ENCODE measurements around the gene PRKG1. TPM values are rescaled to one million over a fixed set of nuclear protein-coding genes. Genes with fewer than 3 reads are reported as not detected.

The PRKG1 gene
- total and polyA plus RNA-seq, 2 experiments from 2014 or later: 18.2 to 21.1 TPM

DNA sequence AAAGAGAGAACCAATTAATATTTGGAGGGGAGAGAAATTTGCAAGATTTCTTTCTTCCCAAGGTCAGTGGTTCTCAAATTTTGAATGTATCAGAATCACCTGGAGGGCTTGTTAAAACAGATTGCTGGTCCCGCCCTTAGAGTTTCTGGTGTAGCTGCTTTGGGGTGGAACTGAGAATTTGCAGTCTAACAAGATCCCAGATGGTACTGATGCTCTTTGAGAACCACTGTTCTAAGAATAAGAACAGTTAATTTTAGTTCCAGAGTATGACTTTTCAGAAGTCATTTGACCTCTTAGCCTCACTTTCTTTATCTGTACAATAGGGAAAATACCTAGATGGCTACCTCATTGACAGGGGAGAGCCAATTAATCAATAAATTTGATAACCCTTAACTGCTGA is 161.6 kb downstream of the PRKG1 start:
- DNase-seq (ENCODE audit: low spot score): no peak
- no peaks in the 10 kb centered on the region for H3F3A ChIP-seq (replicated peaks; ENCODE audit: low read depth)
- no peak overlapping the region for H3K4me3 Mint-ChIP-seq
- no peaks in the 10 kb centered on the region for H4K20me1 ChIP-seq (replicated peaks; ENCODE audit: insufficient read depth)
- H3K27ac Mint-ChIP-seq: no peak overlapping the region
- TF ChIP-seq ZNF114 (CRISPR knock-in tag; IDR thresholded peaks at IDR 0.05) (no peak), POLR2AphosphoS5 (IDR thresholded peaks at IDR 0.05; ENCODE audit: low read depth) (no peak), ZNF331 (CRISPR knock-in tag; IDR thresholded peaks at IDR 0.05; ENCODE audit: low read depth) (no peak), CTCF (conservative IDR thresholded peaks at IDR 0.05; ENCODE audit: low read depth in 2 of 2) (no peak), CREB1 (CRISPR knock-in tag; IDR thresholded peaks at IDR 0.05; ENCODE audit: low read depth) (no peak), JUNB (IDR thresholded peaks at IDR 0.05; ENCODE audit: unreplicated experiment) (no peak), ETS1 (IDR thresholded peaks at IDR 0.05) (no peak), EZH2phosphoT487 (IDR thresholded peaks at IDR 0.05; ENCODE audit: unreplicated experiment) (no peak), NANOG (IDR thresholded peaks at IDR 0.05; ENCODE audit: borderline replicate concordance) (no peak), STAT1 (IDR thresholded peaks at IDR 0.05; ENCODE audit: unreplicated experiment) (no peak)
- TF ChIP-seq, protein P1, sequence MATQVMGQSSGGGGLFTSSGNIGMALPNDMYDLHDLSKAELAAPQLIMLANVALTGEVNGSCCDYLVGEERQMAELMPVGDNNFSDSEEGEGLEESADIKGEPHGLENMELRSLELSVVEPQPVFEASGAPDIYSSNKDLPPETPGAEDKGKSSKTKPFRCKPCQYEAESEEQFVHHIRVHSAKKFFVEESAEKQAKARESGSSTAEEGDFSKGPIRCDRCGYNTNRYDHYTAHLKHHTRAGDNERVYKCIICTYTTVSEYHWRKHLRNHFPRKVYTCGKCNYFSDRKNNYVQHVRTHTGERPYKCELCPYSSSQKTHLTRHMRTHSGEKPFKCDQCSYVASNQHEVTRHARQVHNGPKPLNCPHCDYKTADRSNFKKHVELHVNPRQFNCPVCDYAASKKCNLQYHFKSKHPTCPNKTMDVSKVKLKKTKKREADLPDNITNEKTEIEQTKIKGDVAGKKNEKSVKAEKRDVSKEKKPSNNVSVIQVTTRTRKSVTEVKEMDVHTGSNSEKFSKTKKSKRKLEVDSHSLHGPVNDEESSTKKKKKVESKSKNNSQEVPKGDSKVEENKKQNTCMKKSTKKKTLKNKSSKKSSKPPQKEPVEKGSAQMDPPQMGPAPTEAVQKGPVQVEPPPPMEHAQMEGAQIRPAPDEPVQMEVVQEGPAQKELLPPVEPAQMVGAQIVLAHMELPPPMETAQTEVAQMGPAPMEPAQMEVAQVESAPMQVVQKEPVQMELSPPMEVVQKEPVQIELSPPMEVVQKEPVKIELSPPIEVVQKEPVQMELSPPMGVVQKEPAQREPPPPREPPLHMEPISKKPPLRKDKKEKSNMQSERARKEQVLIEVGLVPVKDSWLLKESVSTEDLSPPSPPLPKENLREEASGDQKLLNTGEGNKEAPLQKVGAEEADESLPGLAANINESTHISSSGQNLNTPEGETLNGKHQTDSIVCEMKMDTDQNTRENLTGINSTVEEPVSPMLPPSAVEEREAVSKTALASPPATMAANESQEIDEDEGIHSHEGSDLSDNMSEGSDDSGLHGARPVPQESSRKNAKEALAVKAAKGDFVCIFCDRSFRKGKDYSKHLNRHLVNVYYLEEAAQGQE (IDR thresholded peaks at IDR 0.05; ENCODE audit: unreplicated experiment): no peak
- no peak overlapping the region for H3K4me3 ChIP-seq
- H3K36me3 ChIP-seq (ENCODE audit: insufficient read depth): no peaks in the 10 kb centered on the region
- no peak overlapping the region for H3K4me2 ChIP-seq
- H3K9me2 ChIP-seq (ENCODE audit: insufficient read depth): no peaks in the 10 kb centered on the region
- no peaks in the 10 kb centered on the region for H3K27me3 ChIP-seq (ENCODE audit: insufficient read depth)
- H3K4me1 Mint-ChIP-seq: peaks cover 29% of the 10 kb centered on the region
- H3K27me3 Mint-ChIP-seq (ENCODE audit: insufficient read depth, low read depth, poor library complexity): peaks cover 3% of the 10 kb centered on the region
- no peak for ATAC-seq
- H3K9me3 Mint-ChIP-seq: no peaks in the 10 kb centered on the region
- peaks cover 11% of the 10 kb centered on the region for H3K4me1 ChIP-seq (ENCODE audit: insufficient read depth)
- H3K27ac ChIP-seq (ENCODE audit: low read depth): no peak overlapping the region
- no peak overlapping the region for H2AFZ ChIP-seq
- H3K36me3 Mint-ChIP-seq (ENCODE audit: low read depth): no peaks in the 10 kb centered on the region
- H3K79me2 ChIP-seq (replicated peaks; ENCODE audit: insufficient read depth): no peaks in the 10 kb centered on the region

All from GM23338 (cell line).